Right lung (tissue), 10 donors: ENCODE data around the gene SPANXA1. TPM values are rescaled to one million over a fixed set of nuclear protein-coding genes. Genes with fewer than 3 reads are reported as not detected.
"Not testable (repeated sequence)": the region's sequence is repeated elsewhere in the genome, so short reads cannot be mapped to it uniquely, and the experiment has no call there.

Source experiments
- DNase-seq, 2 donors: peaks; one replicate each; pipeline ENCODE4 v3.0.0-alpha.2; 2013
- long read RNA-seq, 8 donors: transcript quantifications; one replicate each; lab custom pipeline, GENCODE V29; 2026
- polyA plus RNA-seq, 5 donors: library from polyadenylated mRNA; unstranded; fragments of 120-200 nt; gene quantifications; one replicate each; pipeline versions ENCODE4 v1.2.1 to v1.2.3, GENCODE V29; 2013; ENCODE audit warnings: inconsistent platforms in 1 of 5, low replicate concordance in 1 of 5; ENCODE audit not compliant: insufficient read length in 5 of 5, insufficient read depth in 1 of 5

Gene SPANXA1
- not detected for polyA plus RNA-seq
- long read RNA-seq, donor 1 = 0 reads
- long read RNA-seq, donor 2 = 0 reads
- long read RNA-seq, donor 3 = 0 reads
- long read RNA-seq, donor 4 = 0 reads
- long read RNA-seq, donor 5 = 0 reads
- long read RNA-seq, donor 6 = 0 reads
- long read RNA-seq, donor 7 = 0 reads
- long read RNA-seq, donor 8 = 0 reads

DNA sequence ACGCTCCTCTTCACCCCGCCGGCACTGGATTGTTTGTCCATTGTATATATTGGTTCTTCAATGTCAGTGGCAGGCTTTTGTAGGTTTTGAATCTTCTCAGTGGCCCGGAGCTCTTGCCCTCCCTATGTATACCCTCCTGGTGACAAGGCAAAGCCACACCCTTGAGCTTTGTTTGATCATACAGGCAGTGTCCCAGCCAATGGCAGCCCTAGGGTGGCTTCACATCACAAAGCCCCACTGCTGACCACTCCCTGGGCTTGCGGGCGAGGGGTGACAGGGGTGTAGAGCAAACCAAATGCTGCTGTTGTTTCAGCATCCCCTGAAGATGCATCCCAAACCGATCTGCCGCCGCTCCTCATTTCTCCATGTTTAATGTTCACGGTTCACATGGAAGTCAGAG is at the start of gene SPANXA1:
SPANXA1 (minus strand) TSS at position 101 of the 400 bp plus-strand sequence; CDS start at position 41, 60 bp downstream.
- not testable (repeated sequence) for DNase-seq

DNA sequence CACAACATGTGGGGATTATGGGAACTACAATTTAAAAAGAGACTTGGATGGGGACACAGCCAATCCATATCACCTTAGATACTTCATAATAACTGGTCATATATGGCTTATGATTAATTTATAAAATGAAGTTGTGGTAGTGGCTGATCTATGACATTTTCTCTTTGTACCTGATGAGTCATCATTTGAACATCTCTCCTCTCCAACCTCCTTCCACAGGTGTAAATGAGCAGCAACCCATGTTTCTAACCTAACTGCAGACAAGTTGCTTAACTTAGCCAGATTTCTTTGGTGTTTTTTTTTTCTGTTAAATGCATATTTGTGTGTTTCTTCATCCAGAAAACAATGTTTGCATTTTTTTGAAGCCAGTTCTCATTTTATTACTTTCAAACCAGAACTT is 47.6 kb upstream of the SPANXA1 start:
- DNase-seq = no peak

DNA sequence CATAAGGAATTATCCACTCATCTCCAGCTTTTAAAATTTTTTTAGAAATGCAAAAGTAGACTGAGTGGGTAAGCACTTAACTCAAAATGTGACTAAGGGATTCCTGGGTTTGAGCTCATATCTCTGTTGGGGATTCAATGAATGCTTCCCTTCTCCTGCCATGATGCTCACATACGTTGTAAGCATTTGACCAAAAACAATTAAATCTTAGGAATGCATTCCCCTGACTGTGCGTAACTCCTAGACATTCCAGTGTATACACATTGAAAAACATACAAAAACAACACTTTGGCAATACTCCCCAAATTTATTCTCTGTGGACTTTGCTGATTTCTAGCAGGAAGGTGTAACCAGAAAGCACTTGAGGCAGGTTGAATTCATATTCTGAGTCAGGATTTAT is 34.8 kb upstream of the SPANXA1 start:
- DNase-seq = no peak

DNA sequence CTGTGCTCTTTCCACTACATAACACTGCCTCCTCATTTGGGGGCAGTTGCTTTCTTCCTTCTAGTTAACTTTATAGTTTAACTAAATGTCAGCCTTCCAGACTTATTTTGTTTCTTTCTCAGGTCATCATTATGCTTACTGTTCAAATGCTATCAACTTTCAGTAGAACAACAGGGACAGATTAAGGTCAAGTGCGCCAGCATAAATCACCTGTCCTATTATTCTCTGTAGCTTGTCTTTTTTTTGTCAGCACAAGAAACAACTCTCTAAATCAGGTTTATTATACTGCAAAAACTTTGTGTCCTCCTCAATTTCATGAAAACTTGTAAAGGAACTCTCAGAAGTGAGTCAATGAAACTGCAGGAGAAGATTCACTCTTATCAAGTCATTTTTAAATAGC is 24.6 kb upstream of the SPANXA1 start:
- no peak for DNase-seq

GRCh38 chrX:141589408-141589807 is 4.9 kb upstream of the SPANXA1 start, which contains the start of gene SPANXA2:
SPANXA2 (plus strand) TSS chrX:141589708; CDS start chrX:141589768, 60 bp downstream.
- not testable (repeated sequence) for DNase-seq

- not testable (repeated sequence) for DNase-seq
Observed at GRCh38 chrX:141542551-141542950, 42.0 kb downstream of the SPANXA1 start.

Other genes with a start within 250 kb of the SPANXA1 start
- not detected for gene SPANXA2, start 5.0 kb upstream of the SPANXA1 start, polyA plus RNA-seq
- gene SPANXD, start 114.0 kb upstream of the SPANXA1 start, polyA plus RNA-seq = not detected